ENCODE results near the gene ELP2. TPM values are rescaled to one million over a fixed set of nuclear protein-coding genes. Genes with fewer than 3 reads are reported as not detected.

Gene ELP2
- total and polyA plus RNA-seq, 2 donors (not counting 3 experiments of a cell fraction or from before 2014, with no cell fraction given): 37.8 to 90.5 TPM

DNA sequence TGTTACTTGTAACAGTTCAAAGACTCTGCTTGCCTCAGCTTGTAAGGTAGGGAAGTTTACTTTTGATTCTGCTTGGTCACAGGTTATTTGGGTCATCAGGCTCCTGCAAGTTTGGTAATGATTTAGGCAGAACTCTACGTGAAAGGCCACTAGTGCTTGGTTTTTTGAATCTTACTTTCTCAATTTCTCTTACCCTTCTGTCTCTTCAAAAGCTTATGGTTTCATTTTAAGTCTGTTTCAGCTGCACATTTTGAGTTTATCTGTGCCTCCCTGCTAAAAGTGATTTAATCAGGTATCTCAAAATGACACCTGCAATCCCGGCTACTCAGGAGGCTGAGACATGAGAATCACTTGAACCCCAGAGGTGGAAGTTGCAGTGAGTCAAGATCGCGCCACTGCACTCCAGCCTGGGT is 31.3 kb downstream of the ELP2 start:
- H3K4me2 ChIP-seq (ENCODE audit: insufficient read depth, low read length): no peak overlapping the region
- peaks cover 36% of the 10 kb centered on the region for H3K4me1 ChIP-seq (ENCODE audit: control insufficient read depth, extremely low read depth, insufficient read depth, low read length)
- BruUV-seq (replicated peaks): no TSS peak
- TF ChIP-seq FOS (IDR thresholded peaks at IDR 0.05; ENCODE audit: borderline replicate concordance, insufficient read depth, low read length) (no peak), JUN (IDR thresholded peaks at IDR 0.05; ENCODE audit: borderline replicate concordance, insufficient read depth, insufficient read length, low read depth) (no peak), POLR2A (IDR thresholded peaks at IDR 0.05; ENCODE audit: low read depth, low read length) (no peak), POLR2AphosphoS5 (IDR thresholded peaks at IDR 0.05; ENCODE audit: insufficient read depth, low read depth, low read length) (no peak), EZH2 (IDR thresholded peaks at IDR 0.05; ENCODE audit: borderline replicate concordance, low read depth, low read length, severe bottlenecking) (no peak), MYC (IDR thresholded peaks at IDR 0.05; ENCODE audit: low read depth, low read length) (no peak), GATA2 (IDR thresholded peaks at IDR 0.05; ENCODE audit: insufficient read depth, insufficient read length, low read depth, low read length) (no peak)
- TF ChIP-seq, protein P1, sequence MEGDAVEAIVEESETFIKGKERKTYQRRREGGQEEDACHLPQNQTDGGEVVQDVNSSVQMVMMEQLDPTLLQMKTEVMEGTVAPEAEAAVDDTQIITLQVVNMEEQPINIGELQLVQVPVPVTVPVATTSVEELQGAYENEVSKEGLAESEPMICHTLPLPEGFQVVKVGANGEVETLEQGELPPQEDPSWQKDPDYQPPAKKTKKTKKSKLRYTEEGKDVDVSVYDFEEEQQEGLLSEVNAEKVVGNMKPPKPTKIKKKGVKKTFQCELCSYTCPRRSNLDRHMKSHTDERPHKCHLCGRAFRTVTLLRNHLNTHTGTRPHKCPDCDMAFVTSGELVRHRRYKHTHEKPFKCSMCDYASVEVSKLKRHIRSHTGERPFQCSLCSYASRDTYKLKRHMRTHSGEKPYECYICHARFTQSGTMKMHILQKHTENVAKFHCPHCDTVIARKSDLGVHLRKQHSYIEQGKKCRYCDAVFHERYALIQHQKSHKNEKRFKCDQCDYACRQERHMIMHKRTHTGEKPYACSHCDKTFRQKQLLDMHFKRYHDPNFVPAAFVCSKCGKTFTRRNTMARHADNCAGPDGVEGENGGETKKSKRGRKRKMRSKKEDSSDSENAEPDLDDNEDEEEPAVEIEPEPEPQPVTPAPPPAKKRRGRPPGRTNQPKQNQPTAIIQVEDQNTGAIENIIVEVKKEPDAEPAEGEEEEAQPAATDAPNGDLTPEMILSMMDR (IDR thresholded peaks at IDR 0.05; ENCODE audit: extremely low read depth in 1 of 2, insufficient read depth in 1 of 2, low read depth in 1 of 2, low read length in 2 of 2): no peak
- TF ChIP-seq, protein P2, sequence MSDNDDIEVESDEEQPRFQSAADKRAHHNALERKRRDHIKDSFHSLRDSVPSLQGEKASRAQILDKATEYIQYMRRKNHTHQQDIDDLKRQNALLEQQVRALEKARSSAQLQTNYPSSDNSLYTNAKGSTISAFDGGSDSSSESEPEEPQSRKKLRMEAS (IDR thresholded peaks at IDR 0.05; ENCODE audit: insufficient read depth, insufficient read length): no peak
- intact Hi-C loops (cut with micrococcal nuclease) (no loop called here), dilution Hi-C loops (cut with MboI; ENCODE audit: extremely low pct_ligation_motif_present, low sequenced_read_pairs) (no loop called here)
- no peaks in the 10 kb centered on the region for H3K9me1 ChIP-seq (replicated peaks; ENCODE audit: control insufficient read depth, extremely low read depth, insufficient read depth, low read length)
- peaks cover 8 to 19% of the 10 kb centered on the region in 2 experiments for H3K36me3 ChIP-seq (ENCODE audit: control insufficient read depth in 2 of 2, extremely low read depth in 1 of 2, insufficient read depth in 2 of 2, low read length in 2 of 2)
- H3K9me3 ChIP-seq (replicated peaks; ENCODE audit: control insufficient read depth, insufficient read depth, low read length): no peaks in the 10 kb centered on the region
- peaks cover 2% of the 10 kb centered on the region for H3K79me2 ChIP-seq (ENCODE audit: control insufficient read depth, insufficient read depth, low read length)
- no peak overlapping the region for H3K4me3 ChIP-seq (replicated peaks in 1 of 3; ENCODE audit: insufficient read depth in 1 of 3, low read depth in 1 of 3, low read length in 3 of 3)
- H3K27ac ChIP-seq (ENCODE audit: insufficient read depth, low read depth, low read length): no peak overlapping the region
- POLR2A ChIA-PET: no interaction called here
- CTCF ChIA-PET: interaction anchor here (1.0 to 1.7 kb wide), 2 partner anchors 14 to 123 kb away, joined by 3 to 4 read pairs; no protein-coding TSS in a partner anchor
- H3K9ac ChIP-seq (replicated peaks; ENCODE audit: extremely low read depth, insufficient read depth, low read length): no peak overlapping the region
- DNase-seq (ENCODE audit: low read depth, low spot score) (no peak), FAIRE-seq (no peak)
- H4K20me1 ChIP-seq (replicated peaks; ENCODE audit: control insufficient read depth, extremely low read depth, insufficient read depth, low read length): no peaks in the 10 kb centered on the region
- no peaks in the 10 kb centered on the region for H3K27me3 ChIP-seq (ENCODE audit: control insufficient read depth in 2 of 2, insufficient read depth in 2 of 2, low read length in 2 of 2)
- no peak overlapping the region for H2AFZ ChIP-seq (ENCODE audit: low read depth, low read length)
